GM12878 (cell line): ENCODE data around the gene PSAP. TPM values are rescaled to one million over a fixed set of nuclear protein-coding genes. Genes with fewer than 3 reads are reported as not detected.

Experiments
- ATAC-seq: fragments of 200-7000 bp; cut with Tn5 transposase; 3 replicates; pipeline ENCODE4 v1.9.1; 2020; ENCODE audit warnings: mild to moderate bottlenecking, moderate library complexity
- BruUV-seq: library from RNA; stranded (reverse); fragments of 400-500 nt; replicated peaks from 2 replicates; lab custom pipeline; 2021; lab: Mats Ljungman, UMichigan
- CTCF ChIA-PET: fragments of 300-600 bp; sonication (Branson Sonifier 250); formaldehyde crosslinking; extraction: SDS; loops from one replicate; lab custom pipeline; 2021; ENCODE audit warnings: inconsistent platforms; lab: Yijun Ruan, JAX
- POLR2A ChIA-PET: fragments of 350-600 bp; formaldehyde crosslinking; extraction: SDS; loops from one replicate; lab custom pipeline; 2021; ENCODE audit warnings: inconsistent platforms; lab: Charles Lee
- RAD21 ChIA-PET: fragments of 300-600 bp; sonication (Branson Sonifier 250); formaldehyde crosslinking; loops from one replicate; lab custom pipeline; 2023; ENCODE audit warnings: antibody characterized with exemption; ENCODE audit not compliant: unreplicated experiment; lab: Charles Lee
- SMC1A ChIA-PET: fragments of 300-600 bp; sonication (Branson Sonifier 250); formaldehyde crosslinking; loops from one replicate; lab custom pipeline; 2023; ENCODE audit not compliant: unreplicated experiment, uncharacterized antibody; lab: Charles Lee
- DNase-seq: peaks from one replicate; pipeline ENCODE4 v3.0.0-alpha.2; 2011; ENCODE audit warnings: low read depth, low spot score
- FAIRE-seq: peaks from 3 replicates; lab custom pipeline; 2011; peaks lifted over from hg19 to GRCh38; lab: Jason Lieb, UNC
- H2AFZ ChIP-seq: 2 replicates; pipeline ENCODE4 v1.6.0; 2011; ENCODE audit warnings: low read depth, low read length, control low read depth; ENCODE audit not compliant: control insufficient read depth
- H3K27ac ChIP-seq: 2 replicates; pipeline ENCODE4 v1.5.1; 2011; ENCODE audit warnings: control low read depth; ENCODE audit not compliant: control insufficient read depth, insufficient read depth
- H3K27me3 ChIP-seq, 2 experiments: replicated peaks in 1 of 2; 2 replicates each; pipeline versions ENCODE4 v1.6.0 to v1.6.1; 2011; ENCODE audit warnings: low read length in 1 of 2; ENCODE audit not compliant: control insufficient read depth in 2 of 2, insufficient read depth in 2 of 2
- H3K36me3 ChIP-seq, 2 experiments: 2 replicates each; pipeline ENCODE4 v1.5.1; 2011; ENCODE audit warnings: low read length in 1 of 2; ENCODE audit not compliant: control insufficient read depth in 2 of 2, insufficient read depth in 2 of 2
- H3K4me1 ChIP-seq: 2 replicates; pipeline ENCODE4 v1.6.1; 2011; ENCODE audit warnings: mild to moderate bottlenecking, low read length, moderate library complexity, mixed read lengths; ENCODE audit not compliant: control insufficient read depth, insufficient read depth
- H3K4me2 ChIP-seq: 2 replicates; pipeline ENCODE4 v1.6.0; 2011; ENCODE audit warnings: control low read depth; ENCODE audit not compliant: control insufficient read depth, insufficient read depth
- H3K4me3 ChIP-seq: fragments of 200-600 bp; sonication (generic); 2 replicates; pipeline ENCODE4 v1.5.1; 2016
- H3K79me2 ChIP-seq: 2 replicates; pipeline ENCODE4 v1.6.0; 2011; ENCODE audit warnings: low read length; ENCODE audit not compliant: control insufficient read depth, insufficient read depth
- H3K9ac ChIP-seq: 2 replicates; pipeline ENCODE4 v1.8.0; 2011; ENCODE audit warnings: low read length, control low read depth, mixed read lengths; ENCODE audit not compliant: control insufficient read depth, insufficient read depth
- H3K9me3 ChIP-seq: replicated peaks from 3 replicates; pipeline ENCODE4 v1.5.1; 2011; ENCODE audit warnings: mild to moderate bottlenecking, low read length; ENCODE audit not compliant: control insufficient read depth, insufficient read depth
- H4K20me1 ChIP-seq: 2 replicates; pipeline ENCODE4 v1.6.0; 2011; ENCODE audit not compliant: control insufficient read depth, insufficient read depth
- ESRRA ChIP-seq: IDR thresholded peaks from 2 replicates; pipeline ENCODE4 v1.6.1; 2012; ENCODE audit warnings: mild to moderate bottlenecking, low read length, improper control_type of control experiment
- FOXM1 ChIP-seq: IDR thresholded peaks from 2 replicates; pipeline ENCODE4 v1.6.1; 2012; ENCODE audit warnings: low read depth, mild to moderate bottlenecking, inconsistent platforms, low read length, moderate library complexity
- NFIC ChIP-seq: IDR thresholded peaks from 2 replicates; pipeline ENCODE4 v1.6.1; 2012; ENCODE audit warnings: low read depth, mild to moderate bottlenecking, inconsistent platforms, low read length, moderate library complexity
- WGBS: methylation state at CpG from one replicate; pipeline ENCODE4 v1.1.6; 2016; ENCODE audit warnings: low lambda C conversion rate; ENCODE audit not compliant: insufficient replicate concordance, insufficient coverage; ENCODE audit errors: missing lambda C conversion rate; 5-methylcytosine and 5-hydroxymethylcytosine counted together
- in situ Hi-C: fragments of 300-500 bp; cut with MboI; formaldehyde crosslinking; loops from 9 replicates; pipeline ENCODE4 v1.14.3; 2018; ENCODE audit warnings: mixed read lengths
- intact Hi-C: fragments of 100-400 bp; cut with micrococcal nuclease; formaldehyde crosslinking; loops from one replicate; pipeline ENCODE4 v1.14.2; 2022; ENCODE audit not compliant: unreplicated experiment
- polyA plus RNA-seq, 11 experiments: library from polyadenylated mRNA; depleted of rRNA in 4 of 11; unstranded in 6 of 11; stranded (reverse) in 5 of 11; fragments of >200 nt; fragmentation: Nextera tagmentation in 4 of 11; fragmentation: Illumina TruSeq in 1 of 11; extraction: Ambion mirVana in 4 of 11; extraction: Trizol in 1 of 11; gene quantifications; 1 replicate in 1 of 11; 2 replicates in 10 of 11; pipeline versions ENCODE4 v1.2.1 to v1.2.3, GENCODE V29; 2011 to 2016; ENCODE audit warnings: inconsistent platforms in 2 of 11, missing spikeins in 2 of 11, low read depth in 1 of 11
- total RNA-seq, 4 experiments: library from RNA; depleted of rRNA in 3 of 4; stranded (reverse); fragments of >200 nt in 3 of 4; fragmentation: Illumina TruSeq in 1 of 4; extraction: Trizol in 1 of 4; gene quantifications; 2 replicates each; pipeline versions ENCODE4 v1.2.1 to v1.2.3, GENCODE V29; 2013 to 2021
- TF ChIP-seq, protein P1 (sequence below): fragments of 450-650 bp; formaldehyde crosslinking; IDR thresholded peaks from 2 replicates; pipeline ENCODE4 v1.4.0; 2022; ENCODE audit warnings: mild to moderate bottlenecking, moderate library complexity

PSAP gene
- total and polyA plus RNA-seq, 10 of the 15 experiments (the other 5 are each of a cell fraction or from before 2014, with no cell fraction given) = 178 to 336 (median 286) TPM

DNA sequence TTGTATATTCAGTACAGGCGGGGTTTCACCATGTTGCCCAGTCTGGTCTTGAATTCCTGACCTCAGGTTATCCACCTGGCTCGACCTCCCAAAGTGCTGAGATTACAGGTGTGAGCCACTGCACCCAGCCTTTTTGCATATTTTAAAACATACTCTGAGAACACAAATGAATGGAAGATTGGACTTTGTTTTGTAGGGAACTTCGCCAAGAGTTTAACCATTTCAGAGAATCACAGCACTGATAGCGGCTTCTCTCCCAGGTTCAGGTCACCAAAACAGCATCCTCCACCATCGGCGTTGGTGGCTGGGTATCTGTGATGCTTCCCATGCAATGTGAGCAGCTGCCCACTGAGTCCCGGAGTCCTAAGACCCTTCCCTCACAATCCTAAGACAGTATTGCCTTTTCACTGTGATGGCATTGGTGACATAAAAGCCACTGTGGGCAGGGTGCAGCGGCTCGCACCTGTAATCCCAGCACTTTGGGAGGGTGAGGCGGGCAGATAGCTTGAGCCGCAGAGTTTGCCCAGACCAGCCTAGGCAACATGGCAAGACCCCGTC, 42.3 kb upstream of the PSAP start:
- no TSS peak for BruUV-seq
- no peak overlapping the region for H3K4me2 ChIP-seq
- DNase-seq = no peak
- no peak overlapping the region for H2AFZ ChIP-seq
- SMC1A ChIA-PET = interaction anchor here (2.3 to 10.8 kb wide), 2 partner anchors 58 to 156 kb away, joined by 6 to 107 read pairs; no protein-coding TSS in a partner anchor
- H3K27me3 ChIP-seq = no peaks in the 10 kb centered on the region
- no peak overlapping the region for H3K27ac ChIP-seq
- H3K9ac ChIP-seq = no peak overlapping the region
- WGBS = 71% methylated on average over 12 of the region's 12 CpGs
- no peaks in the 10 kb centered on the region for H3K36me3 ChIP-seq
- in situ Hi-C loops = loop anchor here (10.0 kb wide), 2 partner anchors 441 to 579 kb away; partner anchors contain the start of gene SLC29A3
- intact Hi-C loops = loop anchor here (10.0 kb wide), 2 partner anchors 199 to 509 kb away; no protein-coding TSS in a partner anchor
- FAIRE-seq = no peak
- no peaks in the 10 kb centered on the region for H3K9me3 ChIP-seq
- TF ChIP-seq, protein P1, sequence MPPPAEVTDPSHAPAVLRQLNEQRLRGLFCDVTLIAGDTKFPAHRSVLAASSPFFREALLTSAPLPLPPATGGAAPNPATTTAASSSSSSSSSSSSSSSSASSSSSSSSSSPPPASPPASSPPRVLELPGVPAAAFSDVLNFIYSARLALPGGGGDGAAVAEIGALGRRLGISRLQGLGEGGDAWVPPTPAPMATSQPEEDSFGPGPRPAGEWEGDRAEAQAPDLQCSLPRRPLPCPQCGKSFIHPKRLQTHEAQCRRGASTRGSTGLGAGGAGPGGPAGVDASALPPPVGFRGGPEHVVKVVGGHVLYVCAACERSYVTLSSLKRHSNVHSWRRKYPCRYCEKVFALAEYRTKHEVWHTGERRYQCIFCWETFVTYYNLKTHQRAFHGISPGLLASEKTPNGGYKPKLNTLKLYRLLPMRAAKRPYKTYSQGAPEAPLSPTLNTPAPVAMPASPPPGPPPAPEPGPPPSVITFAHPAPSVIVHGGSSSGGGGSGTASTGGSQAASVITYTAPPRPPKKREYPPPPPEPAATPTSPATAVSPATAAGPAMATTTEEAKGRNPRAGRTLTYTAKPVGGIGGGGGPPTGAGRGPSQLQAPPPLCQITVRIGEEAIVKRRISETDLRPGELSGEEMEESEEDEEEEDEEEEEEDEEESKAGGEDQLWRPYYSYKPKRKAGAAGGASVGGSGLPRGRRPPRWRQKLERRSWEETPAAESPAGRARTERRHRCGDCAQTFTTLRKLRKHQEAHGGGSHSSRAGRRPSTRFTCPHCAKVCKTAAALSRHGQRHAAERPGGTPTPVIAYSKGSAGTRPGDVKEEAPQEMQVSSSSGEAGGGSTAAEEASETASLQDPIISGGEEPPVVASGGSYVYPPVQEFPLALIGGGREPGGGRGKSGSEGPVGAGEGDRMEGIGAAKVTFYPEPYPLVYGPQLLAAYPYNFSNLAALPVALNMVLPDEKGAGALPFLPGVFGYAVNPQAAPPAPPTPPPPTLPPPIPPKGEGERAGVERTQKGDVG (CRISPR knock-in tag) = no peak
- TF ChIP-seq NFIC (no peak), ESRRA (no peak), FOXM1 (no peak)
- H3K4me1 ChIP-seq = peaks cover 16% of the 10 kb centered on the region
- H3K79me2 ChIP-seq = no peaks in the 10 kb centered on the region
- H3K4me3 ChIP-seq = no peak overlapping the region
- CTCF ChIA-PET = interaction anchor here (1.4 to 1.5 kb wide), 2 partner anchors 56 to 58 kb away, joined by 3 to 5 read pairs; no protein-coding TSS in a partner anchor
- H4K20me1 ChIP-seq = no peaks in the 10 kb centered on the region
- no peak for ATAC-seq
- RAD21 ChIA-PET = interaction anchor here (0.6 to 5.7 kb wide), 2 partner anchors 153 to 961 kb away, joined by 3 to 90 read pairs; no protein-coding TSS in a partner anchor
- POLR2A ChIA-PET = interaction anchor here (0.7 kb wide), 1 partner anchor 251 kb away, joined by 7 read pairs; no protein-coding TSS in a partner anchor
